G401 (cell line): ENCODE measurements around the gene ICAM1. TPM values are rescaled to one million over a fixed set of nuclear protein-coding genes. Genes with fewer than 3 reads are reported as not detected.
A peak's percentile ranks its signal among the peaks of the same experiment; 100 is the strongest.

ENCODE experiments used
- DNase-seq: peaks from one replicate; pipeline ENCODE4 v3.0.0-alpha.2; 2015; ENCODE audit warnings: low spot score
- in situ Hi-C: cut with HindIII; loops from 2 replicates; pipeline ENCODE4 v1.10.0; 2016; ENCODE audit warnings: low sequenced_read_pairs, mixed read lengths
- total RNA-seq: library from RNA; depleted of rRNA; stranded (reverse); fragments of >200 nt; shearing (Covaris generic); gene quantifications from 2 replicates; pipeline ENCODE4 v1.2.3, GENCODE V29; 2014

ICAM1 gene
- total RNA-seq, 1 experiment from 2014 or later, result 16.9 TPM

DNA sequence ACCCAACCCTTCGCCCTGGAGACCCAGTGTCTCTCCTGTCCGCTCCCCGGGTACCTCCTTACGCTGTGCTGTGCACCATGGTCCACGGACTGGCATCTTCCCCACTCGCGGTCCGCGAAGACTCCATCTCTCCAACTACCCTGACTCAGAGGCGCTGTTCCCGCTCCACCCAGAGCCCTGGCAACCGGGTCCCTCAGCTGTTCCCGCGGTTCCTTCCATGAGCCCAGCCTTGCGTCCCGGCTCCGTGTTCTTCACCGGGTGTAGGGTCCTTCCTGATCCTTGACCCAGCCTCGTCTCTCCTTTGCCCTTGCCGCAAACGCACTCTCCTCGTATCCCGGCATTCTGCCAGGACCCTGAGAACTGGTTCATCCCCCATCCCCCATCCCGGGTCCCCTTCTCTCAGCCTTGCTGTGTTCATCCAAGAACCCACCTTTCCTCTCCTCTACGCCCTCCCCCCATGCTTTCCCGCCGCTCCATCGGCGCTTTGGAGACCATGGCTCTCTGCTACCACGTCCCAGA lies 19.5 kb downstream of the ICAM1 start:
- no peak for DNase-seq
- in situ Hi-C loops, result no loop called here

DNA sequence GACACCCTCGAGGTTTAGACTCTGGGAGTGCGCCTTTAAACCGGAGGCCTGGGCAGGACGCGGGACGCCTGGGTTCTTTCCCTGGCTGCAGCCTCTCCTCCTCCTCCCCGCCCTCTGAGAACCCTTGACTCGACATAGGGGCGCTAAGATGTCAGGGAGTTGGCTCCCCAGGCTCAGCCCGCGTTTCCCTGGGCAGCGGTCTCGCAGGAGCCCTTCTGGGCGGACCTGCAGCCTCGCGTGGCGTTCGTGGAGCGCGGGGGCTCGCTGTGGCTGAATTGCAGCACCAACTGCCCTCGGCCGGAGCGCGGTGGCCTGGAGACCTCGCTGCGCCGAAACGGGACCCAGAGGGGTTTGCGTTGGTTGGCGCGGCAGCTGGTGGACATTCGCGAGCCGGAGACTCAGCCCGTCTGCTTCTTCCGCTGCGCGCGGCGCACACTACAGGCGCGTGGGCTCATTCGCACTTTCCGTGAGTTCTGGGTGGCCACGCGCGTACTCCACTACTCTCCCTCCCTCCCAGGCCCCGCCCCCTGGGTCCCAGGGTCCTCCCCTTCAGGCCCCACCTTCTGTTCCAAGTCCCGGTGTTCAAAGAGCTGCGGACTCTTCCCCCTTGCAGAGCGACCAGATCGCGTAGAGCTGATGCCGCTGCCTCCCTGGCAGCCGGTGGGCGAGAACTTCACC lies 20.1 kb downstream of the ICAM1 start:
- DNase-seq, result no peak
- in situ Hi-C loops, result no loop called here

DNA sequence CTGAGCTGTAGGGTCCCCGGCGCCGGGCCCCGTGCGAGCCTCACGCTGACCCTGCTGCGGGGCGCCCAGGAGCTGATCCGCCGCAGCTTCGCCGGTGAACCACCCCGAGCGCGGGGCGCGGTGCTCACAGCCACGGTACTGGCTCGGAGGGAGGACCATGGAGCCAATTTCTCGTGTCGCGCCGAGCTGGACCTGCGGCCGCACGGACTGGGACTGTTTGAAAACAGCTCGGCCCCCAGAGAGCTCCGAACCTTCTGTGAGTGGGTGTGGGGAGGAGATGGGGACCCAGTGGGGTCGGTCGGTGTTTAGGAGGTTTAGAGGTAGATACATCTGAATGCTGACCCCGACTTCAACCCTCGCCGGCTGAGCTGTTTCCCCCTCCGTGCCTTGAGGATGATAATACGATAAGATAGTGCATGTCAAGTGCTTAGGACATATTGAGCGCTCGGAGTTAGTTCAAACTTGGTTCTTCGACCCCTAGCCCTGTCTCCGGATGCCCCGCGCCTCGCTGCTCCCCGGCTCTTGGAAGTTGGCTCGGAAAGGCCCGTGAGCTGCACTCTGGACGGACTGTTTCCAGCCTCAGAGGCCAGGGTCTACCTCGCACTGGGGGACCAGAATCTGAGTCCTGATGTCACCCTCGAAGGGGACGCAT lies 20.8 kb downstream of the ICAM1 start:
- no peak for DNase-seq
- in situ Hi-C loops, result no loop called here

DNA sequence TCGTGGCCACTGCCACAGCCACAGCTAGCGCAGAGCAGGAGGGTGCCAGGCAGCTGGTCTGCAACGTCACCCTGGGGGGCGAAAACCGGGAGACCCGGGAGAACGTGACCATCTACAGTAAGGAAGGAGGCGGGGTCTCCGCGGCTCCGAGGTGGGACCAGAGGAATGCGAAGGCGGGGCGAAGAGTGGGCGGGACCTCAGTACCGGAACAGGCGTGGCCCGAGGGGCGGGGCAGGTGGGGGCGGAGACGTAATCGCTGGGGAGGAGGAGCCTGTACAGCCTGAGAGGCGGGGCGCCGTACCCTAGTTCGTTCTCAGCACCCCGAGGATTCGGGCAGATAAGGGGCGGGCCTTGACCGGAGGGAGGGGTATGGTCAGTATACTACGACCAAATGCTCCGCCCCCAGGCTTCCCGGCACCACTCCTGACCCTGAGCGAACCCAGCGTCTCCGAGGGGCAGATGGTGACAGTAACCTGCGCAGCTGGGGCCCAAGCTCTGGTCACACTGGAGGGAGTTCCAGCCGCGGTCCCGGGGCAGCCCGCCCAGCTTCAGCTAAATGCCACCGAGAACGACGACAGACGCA lies 21.4 kb downstream of the ICAM1 start:
- in situ Hi-C loops, result no loop called here
- no peak for DNase-seq

DNA sequence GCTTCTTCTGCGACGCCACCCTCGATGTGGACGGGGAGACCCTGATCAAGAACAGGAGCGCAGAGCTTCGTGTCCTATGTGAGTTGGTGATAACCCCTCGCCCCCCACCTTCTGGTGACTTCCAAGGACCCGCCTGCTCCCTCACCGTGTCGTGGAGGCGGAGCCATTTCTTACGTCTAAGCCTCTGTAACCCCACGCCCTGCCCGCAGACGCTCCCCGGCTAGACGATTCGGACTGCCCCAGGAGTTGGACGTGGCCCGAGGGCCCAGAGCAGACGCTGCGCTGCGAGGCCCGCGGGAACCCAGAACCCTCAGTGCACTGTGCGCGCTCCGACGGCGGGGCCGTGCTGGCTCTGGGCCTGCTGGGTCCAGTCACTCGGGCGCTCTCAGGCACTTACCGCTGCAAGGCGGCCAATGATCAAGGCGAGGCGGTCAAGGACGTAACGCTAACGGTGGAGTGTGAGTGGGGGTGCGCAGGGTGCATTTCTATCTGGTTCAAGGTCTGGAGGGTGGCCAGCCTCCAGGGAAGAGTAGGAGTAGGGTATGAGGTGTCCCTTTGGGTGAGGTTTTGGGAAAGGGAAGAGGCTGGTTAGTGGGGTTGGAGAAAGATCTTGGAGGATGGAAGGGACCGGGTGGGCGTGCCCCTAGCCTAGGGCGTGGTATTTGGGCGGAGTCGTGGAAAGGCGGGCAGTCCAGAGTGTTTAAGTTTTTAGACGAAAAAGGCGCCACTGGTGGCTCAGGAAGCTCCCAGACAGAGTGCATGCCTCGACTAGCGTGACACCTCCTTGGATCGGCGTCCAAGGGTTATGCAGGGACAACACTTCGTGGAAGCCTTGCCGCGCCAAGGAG lies 22.1 kb downstream of the ICAM1 start:
- DNase-seq, result no peak
- in situ Hi-C loops, result no loop called here

DNA sequence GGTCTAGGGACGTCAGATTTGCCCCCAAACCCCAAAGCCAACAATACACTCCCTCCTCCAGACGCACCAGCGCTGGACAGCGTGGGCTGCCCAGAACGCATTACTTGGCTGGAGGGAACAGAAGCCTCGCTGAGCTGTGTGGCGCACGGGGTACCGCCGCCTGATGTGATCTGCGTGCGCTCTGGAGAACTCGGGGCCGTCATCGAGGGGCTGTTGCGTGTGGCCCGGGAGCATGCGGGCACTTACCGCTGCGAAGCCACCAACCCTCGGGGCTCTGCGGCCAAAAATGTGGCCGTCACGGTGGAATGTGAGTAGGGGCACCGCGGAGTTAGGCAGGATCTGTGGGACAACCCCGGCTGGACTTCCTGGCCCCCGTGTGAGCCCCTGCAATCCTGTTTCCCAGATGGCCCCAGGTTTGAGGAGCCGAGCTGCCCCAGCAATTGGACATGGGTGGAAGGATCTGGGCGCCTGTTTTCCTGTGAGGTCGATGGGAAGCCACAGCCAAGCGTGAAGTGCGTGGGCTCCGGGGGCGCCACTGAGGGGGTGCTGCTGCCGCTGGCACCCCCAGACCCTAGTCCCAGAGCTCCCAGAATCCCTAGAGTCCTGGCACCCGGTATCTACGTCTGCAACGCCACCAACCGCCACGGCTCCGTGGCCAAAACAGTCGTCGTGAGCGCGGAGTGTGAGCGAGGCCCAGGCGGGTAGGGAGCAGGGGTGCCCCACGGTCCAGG lies 22.9 kb downstream of the ICAM1 start:
- in situ Hi-C loops, result no loop called here
- DNase-seq, result no peak

DNA sequence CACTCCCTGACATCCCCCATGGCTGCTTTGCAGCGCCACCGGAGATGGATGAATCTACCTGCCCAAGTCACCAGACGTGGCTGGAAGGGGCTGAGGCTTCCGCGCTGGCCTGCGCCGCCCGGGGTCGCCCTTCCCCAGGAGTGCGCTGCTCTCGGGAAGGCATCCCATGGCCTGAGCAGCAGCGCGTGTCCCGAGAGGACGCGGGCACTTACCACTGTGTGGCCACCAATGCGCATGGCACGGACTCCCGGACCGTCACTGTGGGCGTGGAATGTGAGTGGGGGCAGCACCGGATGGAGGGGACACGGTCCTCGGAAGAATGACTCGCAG lies 23.4 kb downstream of the ICAM1 start:
- DNase-seq, result no peak
- in situ Hi-C loops, result no loop called here

DNA sequence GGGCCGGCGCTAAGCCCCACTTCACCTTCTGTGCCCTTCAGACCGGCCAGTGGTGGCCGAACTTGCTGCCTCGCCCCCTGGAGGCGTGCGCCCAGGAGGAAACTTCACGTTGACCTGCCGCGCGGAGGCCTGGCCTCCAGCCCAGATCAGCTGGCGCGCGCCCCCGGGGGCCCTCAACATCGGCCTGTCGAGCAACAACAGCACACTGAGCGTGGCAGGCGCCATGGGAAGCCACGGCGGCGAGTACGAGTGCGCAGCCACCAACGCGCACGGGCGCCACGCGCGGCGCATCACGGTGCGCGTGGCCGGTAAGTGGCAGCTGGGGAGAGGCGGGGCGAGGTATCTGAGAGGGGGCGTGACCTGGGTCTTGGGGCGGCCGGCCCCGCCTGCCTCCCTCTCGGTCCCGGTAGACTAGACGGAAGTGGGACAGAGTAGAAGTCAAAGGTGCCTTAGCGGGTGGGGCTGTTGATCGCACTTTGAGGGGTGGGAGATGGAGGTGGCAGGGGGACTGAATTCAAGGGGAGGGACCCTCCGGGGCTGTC lies 24.5 kb downstream of the ICAM1 start:
- in situ Hi-C loops, result no loop called here
- no peak for DNase-seq

DNA sequence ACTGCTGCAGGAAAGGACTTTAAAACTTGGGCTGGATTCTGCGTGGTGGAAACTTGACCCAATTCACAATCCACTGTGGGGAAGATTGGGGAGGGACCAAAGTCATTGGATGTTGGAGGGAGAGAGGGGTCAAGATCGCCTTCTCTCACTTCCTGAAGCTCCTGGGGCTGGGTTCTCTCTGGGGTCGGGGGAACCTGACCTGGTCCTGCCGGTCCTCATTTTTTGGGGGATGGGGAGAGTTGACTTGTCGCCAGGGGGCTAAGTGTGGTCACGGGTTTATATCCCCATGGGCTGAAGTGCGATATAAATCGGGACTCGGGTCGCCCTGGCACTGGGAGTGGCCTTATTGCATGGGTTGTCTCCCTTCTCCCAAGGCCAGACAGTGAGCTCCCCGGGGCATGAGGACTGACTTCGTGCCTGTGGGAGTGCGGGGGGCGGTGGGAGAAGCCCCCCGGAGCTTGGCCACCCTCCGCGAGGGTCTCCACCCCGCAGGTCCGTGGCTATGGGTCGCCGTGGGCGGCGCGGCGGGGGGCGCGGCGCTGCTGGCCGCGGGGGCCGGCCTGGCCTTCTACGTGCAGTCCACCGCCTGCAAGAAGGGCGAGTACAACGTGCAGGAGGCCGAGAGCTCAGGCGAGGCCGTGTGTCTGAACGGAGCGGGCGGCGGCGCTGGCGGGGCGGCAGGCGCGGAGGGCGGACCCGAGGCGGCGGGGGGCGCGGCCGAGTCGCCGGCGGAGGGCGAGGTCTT lies 25.1 kb downstream of the ICAM1 start:
- no peak for DNase-seq

DNA sequence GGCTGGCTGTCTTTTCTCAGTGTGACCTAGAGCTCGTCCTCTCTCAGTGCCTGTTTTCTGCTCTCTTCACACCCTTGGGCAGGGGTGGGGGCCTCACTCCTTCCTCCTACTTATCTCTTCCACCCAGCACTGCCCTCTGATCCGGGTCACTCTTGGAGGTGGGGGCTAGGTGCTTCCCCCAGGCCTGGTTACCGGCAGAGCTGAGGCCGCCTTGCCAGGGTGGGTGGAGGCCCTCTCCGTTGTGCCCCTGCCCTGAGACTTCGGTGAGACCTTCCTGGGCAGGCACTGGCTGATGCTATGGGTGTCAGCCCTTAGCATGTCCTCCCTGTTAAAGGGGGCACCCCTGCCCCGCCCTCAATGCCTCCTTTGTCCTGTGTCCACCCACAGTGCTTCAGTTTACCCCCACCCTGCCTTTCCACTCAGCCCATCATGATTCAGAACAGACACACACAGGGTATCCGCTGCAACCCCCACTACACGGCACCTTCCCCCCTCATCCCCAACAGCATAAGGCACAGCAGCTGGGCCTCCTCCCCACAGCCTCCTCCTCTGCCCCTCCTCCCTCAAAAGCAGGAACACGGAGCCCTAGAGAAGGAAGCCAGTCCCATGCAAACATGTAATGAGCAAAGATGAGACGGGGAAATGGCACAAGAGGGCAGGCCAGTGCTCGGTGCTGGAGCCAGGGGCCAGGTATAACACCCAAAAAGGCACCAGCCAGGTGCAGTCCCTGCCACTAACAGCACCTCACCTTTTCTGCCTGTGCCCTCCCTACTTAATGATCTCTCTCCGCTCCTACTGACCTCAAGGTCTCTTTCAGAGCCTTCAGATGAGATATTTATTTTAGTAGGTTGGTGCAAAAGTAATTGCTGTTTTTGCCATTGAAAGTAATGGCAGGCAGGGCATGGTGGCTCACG lies 28.9 kb downstream of the ICAM1 start:
- in situ Hi-C loops, result no loop called here
- no peak for DNase-seq

More for the DNA sequence above, 25.1 kb downstream of the ICAM1 start:
- in situ Hi-C loops, result no loop called here

DNA sequence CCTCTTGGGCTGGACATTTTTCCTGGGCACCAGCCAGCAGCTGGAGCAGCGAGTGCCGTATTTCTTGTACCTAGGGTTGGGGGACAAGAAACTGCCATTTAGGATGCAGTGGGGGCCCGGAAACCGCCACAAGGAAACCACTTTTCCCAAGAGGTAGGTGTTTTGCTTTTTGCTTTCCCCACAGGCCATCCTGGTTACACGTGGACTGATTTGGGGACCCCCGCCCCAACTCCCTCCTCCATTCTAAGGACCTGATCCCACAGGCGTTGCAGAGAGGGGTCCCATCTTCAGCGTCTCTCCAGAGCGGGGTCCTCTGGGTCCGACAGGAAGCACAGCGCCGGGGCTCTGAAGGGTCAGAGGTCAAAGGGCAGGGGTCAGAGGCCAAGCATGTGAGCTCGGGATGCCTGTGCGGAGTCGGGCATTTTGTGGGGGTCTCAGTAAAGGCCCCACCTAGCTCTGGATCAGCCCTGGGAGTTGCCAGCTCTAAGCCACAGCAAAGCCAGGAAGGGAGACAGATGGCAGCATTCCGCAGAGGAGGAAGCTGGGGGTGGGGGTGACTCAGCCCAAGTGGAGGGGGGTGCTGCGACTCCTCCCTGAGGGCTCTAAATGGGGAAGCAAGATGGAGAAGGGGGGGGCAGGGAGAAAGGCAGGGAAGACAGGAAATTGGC lies 34.4 kb downstream of the ICAM1 start:
- in situ Hi-C loops, result no loop called here
- DNase-seq, result no peak

DNA sequence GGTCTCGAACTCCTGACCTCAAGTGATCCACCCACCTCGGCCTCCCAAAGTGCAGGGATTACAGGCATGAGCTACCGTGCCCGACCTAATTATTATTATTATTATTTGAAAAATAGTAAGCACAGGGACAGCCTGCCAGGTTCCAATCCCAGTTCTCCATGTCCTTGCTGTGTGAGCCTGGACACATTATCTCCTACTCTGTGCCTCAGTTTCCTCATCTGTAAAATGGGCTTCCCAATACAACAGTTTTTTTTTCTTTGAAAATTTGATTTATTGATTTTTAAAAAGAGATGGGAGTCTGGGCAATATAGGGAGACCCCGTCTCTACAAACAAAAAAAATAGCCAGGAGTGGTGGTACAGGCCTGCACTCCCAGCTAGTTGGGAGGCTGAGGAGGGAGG lies 35.4 kb downstream of the ICAM1 start:
- in situ Hi-C loops, result no loop called here
- no peak for DNase-seq

DNA sequence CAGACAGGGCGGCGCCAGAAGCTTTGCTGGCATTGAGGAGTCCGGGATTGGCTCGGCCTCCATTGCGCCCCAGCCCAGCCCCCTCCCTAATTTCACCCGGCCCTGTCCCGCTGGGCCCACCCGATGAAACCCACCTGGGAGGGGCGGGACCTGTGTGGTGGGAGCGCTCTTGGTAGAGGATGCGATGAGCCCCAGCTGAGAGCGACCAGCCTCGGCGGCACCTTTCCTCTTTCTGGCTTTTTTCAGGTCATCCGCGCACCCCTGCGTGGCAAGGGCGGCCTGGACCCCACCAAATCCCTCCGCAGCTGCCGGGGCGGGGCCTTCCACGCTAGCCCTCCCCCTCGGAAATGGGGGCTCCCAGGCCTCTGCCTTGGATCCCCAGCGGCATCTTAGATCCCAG lies 38.5 kb downstream of the ICAM1 start, which contains the start of gene ZGLP1:
TSS of gene ZGLP1 (minus strand) at position 393 of the 400 bp plus-strand sequence.
- DNase-seq, result no peak
- in situ Hi-C loops, result no loop called here

DNA sequence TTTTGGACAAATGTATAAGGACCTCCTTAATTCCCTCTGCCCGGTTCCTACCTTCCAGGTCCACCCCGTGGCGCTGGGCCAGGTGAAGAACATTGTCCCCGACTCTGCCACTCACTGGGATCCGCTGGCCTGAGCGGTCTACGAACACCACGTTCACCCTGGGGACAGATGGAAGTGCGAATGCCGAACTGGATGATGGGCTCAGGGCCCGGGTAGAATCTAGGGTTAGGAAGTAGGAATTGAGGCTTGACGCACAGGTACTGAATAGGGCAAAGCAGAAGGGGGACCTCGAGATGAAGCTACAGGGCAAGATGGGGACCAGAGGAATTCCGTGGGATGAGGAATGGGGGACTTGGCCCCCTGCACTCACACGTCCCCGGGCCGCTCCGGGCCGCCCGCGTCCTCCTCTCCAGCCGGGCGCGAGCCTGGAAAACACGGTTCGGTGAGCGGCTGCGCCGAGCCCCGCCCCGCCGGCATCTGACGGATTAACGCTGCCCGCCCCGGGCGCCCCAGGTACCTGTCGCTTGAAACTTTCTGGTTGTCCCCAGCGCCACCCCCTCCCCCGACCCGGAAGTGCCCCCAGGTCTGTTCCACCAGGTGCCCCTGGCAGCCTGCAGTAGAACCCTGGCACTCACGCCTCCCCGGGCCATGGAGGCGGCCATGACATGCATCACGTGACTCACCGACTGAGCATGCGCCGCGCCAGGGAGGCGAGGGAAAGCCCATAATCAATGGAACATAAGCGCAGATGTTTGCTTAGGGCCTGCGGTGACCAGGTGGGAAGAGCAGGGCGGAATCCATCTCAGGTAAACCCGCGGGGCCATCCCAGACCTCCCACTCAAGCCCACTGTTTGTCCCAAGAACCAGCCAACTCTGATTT lies 44.7 kb downstream of the ICAM1 start, which contains the start of gene FDX2:
TSS of gene FDX2 (minus strand) at position 681 of the 880 bp plus-strand sequence. CDS start at position 662, 19 bp downstream.
- in situ Hi-C loops, result no loop called here
- peak; percentile 86 for DNase-seq

DNA sequence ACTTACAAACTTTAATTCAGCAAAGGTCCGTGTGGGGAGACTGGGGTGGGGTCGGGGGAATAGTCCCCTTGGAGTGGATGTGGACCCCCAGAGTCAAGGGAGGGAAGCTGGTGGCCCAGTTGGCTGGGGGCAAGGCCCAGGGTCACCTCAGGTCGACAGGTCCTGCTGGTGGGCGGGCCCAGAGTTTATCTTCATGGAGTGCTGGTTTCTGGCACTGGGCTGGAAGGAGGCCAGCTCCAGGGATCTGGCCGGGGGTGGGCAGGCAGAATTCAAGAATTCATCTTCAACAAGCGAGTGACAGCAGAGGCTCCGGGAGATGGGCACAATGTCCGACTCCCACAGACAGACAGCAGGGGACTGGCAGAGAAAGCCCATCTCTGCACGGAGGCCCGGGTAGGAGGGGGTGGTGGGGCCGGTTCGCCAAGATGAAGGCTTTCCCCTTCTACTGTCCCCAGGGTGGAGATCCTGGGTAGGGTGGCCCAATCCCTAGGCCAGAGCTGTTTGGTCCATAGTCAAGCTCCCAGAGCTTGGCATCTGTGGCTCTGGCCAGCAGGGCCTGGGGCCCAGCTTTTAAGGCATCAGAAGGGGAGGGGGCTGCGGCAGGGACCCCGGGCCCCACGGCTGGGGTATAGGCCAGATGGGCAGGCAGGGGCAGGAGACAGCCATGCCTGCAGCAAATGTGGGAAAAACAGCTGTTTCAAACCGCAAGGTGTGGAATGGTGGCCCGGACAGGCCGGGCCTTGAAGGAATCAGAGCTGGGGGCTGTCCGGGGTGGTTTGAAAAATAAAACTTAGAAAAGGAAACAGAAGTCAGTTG lies 45.5 kb downstream of the ICAM1 start:
- no peak for DNase-seq
- in situ Hi-C loops, result no loop called here
